Motor neuron (in vitro differentiated cells): Measurements from ENCODE around the gene DPY19L2. TPM values are rescaled to one million over a fixed set of nuclear protein-coding genes. Genes with fewer than 3 reads are reported as not detected.
"Not testable (repeated sequence)": the region's sequence is repeated elsewhere in the genome, so short reads cannot be mapped to it uniquely, and the experiment has no call there.

Experiments
- ATAC-seq, 8 experiments: fragments of 200-7000 bp; cut with Tn5 transposase; replicated peaks in 6 of 8; 2 replicates each; pipeline ENCODE4 v1.8.0; 2021; ENCODE audit warnings: mild to moderate bottlenecking in 8 of 8, moderate library complexity in 8 of 8
- H3K27ac ChIP-seq, 2 donors: fragments of 250-450 bp; sonication (Bioruptor Pico); 2 replicates each; pipeline ENCODE4 v1.9.0; 2021; ENCODE audit warnings: antibody characterized with exemption in 2 of 2, mild to moderate bottlenecking in 2 of 2, moderate library complexity in 1 of 2
- H3K4me1 ChIP-seq, 2 donors: fragments of 250-450 bp; sonication (Bioruptor Pico); replicated peaks in 1 of 2; 2 replicates each; pipeline ENCODE4 v1.6.1; 2021; ENCODE audit warnings: antibody characterized with exemption in 2 of 2, mild to moderate bottlenecking in 2 of 2, moderate library complexity in 1 of 2
- H3K4me3 ChIP-seq, 5 donors: fragments of 250-450 bp; sonication (Bioruptor Pico); 2 replicates each; pipeline ENCODE4 v1.9.0; 2021; ENCODE audit warnings: antibody characterized with exemption in 5 of 5, mild to moderate bottlenecking in 5 of 5, moderate library complexity in 4 of 5
- WGBS, 10 experiments: fragments of 450-650 bp; shearing (Covaris generic); methylation state at CpG; one replicate each; pipeline ENCODE4 v1.0.0; 2022; 5-methylcytosine and 5-hydroxymethylcytosine counted together
- in situ Hi-C, 9 experiments: fragments of 400-800 bp; cut with MboI; loops; one replicate each; pipeline ENCODE4 v1.15.0; 2021; ENCODE audit warnings: low sequenced_read_pairs in 9 of 9, low pct_unique_long_range_greater_than_20kb in 2 of 9; ENCODE audit not compliant: unreplicated experiment in 9 of 9
- total RNA-seq, 8 experiments: library from RNA; unstranded; fragments of 300-600 nt; gene quantifications; 2 replicates each; pipeline versions ENCODE4 v1.2.3 to v1.2.4, GENCODE V29; 2022

DPY19L2 gene
- total RNA-seq, 8 experiments from 2014 or later: 1.7 to 22.8 (median 14.7) TPM

GRCh38 chr12:63689141-63689540, 20.8 kb upstream of the DPY19L2 start:
- in situ Hi-C loops, H3K27ac ChIP-seq, H3K4me1 ChIP-seq, ATAC-seq, H3K4me3 ChIP-seq: not testable (repeated sequence)
- 13 to 100% (median 85%) methylated on average over 1 of the region's 1 CpG; no CpG with 5 or more reads in 4 of the 10 experiments for WGBS, 10 experiments

GRCh38 chr12:63686623-63687022, 18.3 kb upstream of the DPY19L2 start:
- H3K4me3 ChIP-seq, H3K27ac ChIP-seq, H3K4me1 ChIP-seq, in situ Hi-C loops, ATAC-seq: not testable (repeated sequence)
- WGBS, 10 experiments: no CpG with 5 or more reads among the region's 29 CpGs

- ATAC-seq, H3K4me1 ChIP-seq, H3K4me3 ChIP-seq, H3K27ac ChIP-seq, in situ Hi-C loops: not testable (repeated sequence)
- WGBS, 10 experiments: 40 to 100% (median 100%) methylated on average over 1 of the region's 2 CpGs; no CpG with 5 or more reads in 7 of the 10 experiments
These were observed 17.5 kb upstream of the DPY19L2 start for GRCh38 chr12:63685789-63686188.

GRCh38 chr12:63682617-63683016, 14.3 kb upstream of the DPY19L2 start:
- ATAC-seq, H3K4me3 ChIP-seq, H3K27ac ChIP-seq, in situ Hi-C loops, H3K4me1 ChIP-seq: not testable (repeated sequence)
- WGBS, 10 experiments: no CpG with 5 or more reads among the region's 2 CpGs

GRCh38 chr12:63680758-63681157, 12.5 kb upstream of the DPY19L2 start:
- in situ Hi-C loops, H3K4me3 ChIP-seq, H3K27ac ChIP-seq, H3K4me1 ChIP-seq: not testable (repeated sequence)
- peak in 2 of 8 experiments; percentile 38 to 90 for ATAC-seq

GRCh38 chr12:63672550-63672949, 4.3 kb upstream of the DPY19L2 start:
- H3K4me3 ChIP-seq, H3K27ac ChIP-seq, H3K4me1 ChIP-seq, ATAC-seq: not testable (repeated sequence)
- WGBS, 10 experiments: 0 to 50% (median 29%) methylated on average over 1 to 2 of the region's 2 CpGs; no CpG with 5 or more reads in 6 of the 10 experiments
- in situ Hi-C loops: loop anchor here in 1 of 9 experiments (25.0 kb wide), 1 partner anchor 260 kb away; no protein-coding TSS in a partner anchor

GRCh38 chr12:63669936-63670335, 1.6 kb upstream of the DPY19L2 start:
- not testable (repeated sequence) for H3K27ac ChIP-seq, H3K4me1 ChIP-seq, ATAC-seq, H3K4me3 ChIP-seq
- in situ Hi-C loops: loop anchor here in 1 of 9 experiments (25.0 kb wide), 1 partner anchor 258 kb away; no protein-coding TSS in a partner anchor
- 0 to 100% (median 80%) methylated on average over 1 of the region's 1 CpG; no CpG with 5 or more reads in 1 of the 10 experiments for WGBS, 10 experiments

GRCh38 chr12:63669427-63669826, 1.1 kb upstream of the DPY19L2 start:
- H3K4me3 ChIP-seq: peak overlapping the region in 4 of 5 donors; percentile 77 to 94 (median 82)
- H3K27ac ChIP-seq, ATAC-seq, H3K4me1 ChIP-seq: not testable (repeated sequence)
- in situ Hi-C loops: loop anchor here in 1 of 9 experiments (25.0 kb wide), 1 partner anchor 257 kb away; no protein-coding TSS in a partner anchor
- no CpG with 5 or more reads among the region's 8 CpGs for WGBS, 10 experiments

GRCh38 chr12:63668800-63669365, 590 bp upstream of the DPY19L2 start:
- in situ Hi-C loops: loop anchor here in 1 of 9 experiments (25.0 kb wide), 1 partner anchor 257 kb away; no protein-coding TSS in a partner anchor
- ATAC-seq: peak in 3 of 8 experiments; percentile 57 to 68 (median 68)
- 0 to 3% (median 0%) methylated on average over 1 to 8 of the region's 44 CpGs; no CpG with 5 or more reads in 7 of the 10 experiments for WGBS, 10 experiments
- H3K27ac ChIP-seq, H3K4me1 ChIP-seq: not testable (repeated sequence)
- peak overlapping the region; percentile 53 to 94 (median 80) for H3K4me3 ChIP-seq

GRCh38 chr12:63663005-63663404, 5.3 kb downstream of the DPY19L2 start:
- 88 to 100% (median 93%) methylated on average over 2 to 5 of the region's 7 CpGs; no CpG with 5 or more reads in 3 of the 10 experiments for WGBS, 10 experiments
- ATAC-seq, H3K4me3 ChIP-seq, H3K27ac ChIP-seq, H3K4me1 ChIP-seq: not testable (repeated sequence)
- in situ Hi-C loops: loop anchor here in 1 of 9 experiments (25.0 kb wide), 1 partner anchor 251 kb away; no protein-coding TSS in a partner anchor

- not testable (repeated sequence) for H3K4me3 ChIP-seq, ATAC-seq, H3K4me1 ChIP-seq, H3K27ac ChIP-seq
- in situ Hi-C loops: loop anchor here in 1 of 9 experiments (25.0 kb wide), 1 partner anchor 246 kb away; no protein-coding TSS in a partner anchor
- 48 to 100% (median 86%) methylated on average over 1 to 3 of the region's 3 CpGs; no CpG with 5 or more reads in 2 of the 10 experiments for WGBS, 10 experiments
These were observed 9.8 kb downstream of the DPY19L2 start for GRCh38 chr12:63658501-63658900.

GRCh38 chr12:63656407-63656806, 11.9 kb downstream of the DPY19L2 start:
- not testable (repeated sequence) for ATAC-seq, H3K4me3 ChIP-seq, H3K27ac ChIP-seq, H3K4me1 ChIP-seq
- in situ Hi-C loops: loop anchor here in 1 of 9 experiments (25.0 kb wide), 1 partner anchor 244 kb away; no protein-coding TSS in a partner anchor
- 100% methylated on average over 1 of the region's 2 CpGs; no CpG with 5 or more reads in 9 of the 10 experiments for WGBS, 10 experiments

- not testable (repeated sequence) for H3K27ac ChIP-seq, ATAC-seq, H3K4me1 ChIP-seq, H3K4me3 ChIP-seq
- in situ Hi-C loops: loop anchor here in 1 of 9 experiments (25.0 kb wide), 1 partner anchor 243 kb away; no protein-coding TSS in a partner anchor
- WGBS, 10 experiments: 0 to 80% (median 13%) methylated on average over 1 to 2 of the region's 5 CpGs; no CpG with 5 or more reads in 3 of the 10 experiments
These were observed 12.6 kb downstream of the DPY19L2 start for GRCh38 chr12:63655543-63656257.
